Esophagus squamous epithelium (tissue), 5 donors: ENCODE results near the gene CELF2. TPM values are rescaled to one million over a fixed set of nuclear protein-coding genes. Genes with fewer than 3 reads are reported as not detected.

Source experiments
- DNase-seq: peaks from one replicate; lab custom pipeline; 2025; lab: John Stamatoyannopoulos, UW
- H3K27ac ChIP-seq, 4 donors: fragments of 200-600 bp; sonication (generic); one replicate each; pipeline ENCODE4 v1.5.1; 2016 to 2019; ENCODE audit warnings: mild to moderate bottlenecking in 1 of 4
- H3K27me3 ChIP-seq, 4 donors: fragments of 200-600 bp; sonication (generic); 1 replicate in 3 of 4; 2 replicates in 1 of 4; pipeline versions ENCODE4 v1.5.1 to v1.6.0; 2017 to 2021; ENCODE audit warnings: antibody characterized with exemption in 1 of 4
- H3K36me3 ChIP-seq, 3 donors: fragments of 200-600 bp; sonication (generic); one replicate each; pipeline ENCODE4 v1.5.1; 2016 to 2019
- H3K4me1 ChIP-seq, 3 donors: fragments of 200-600 bp; sonication (generic); one replicate each; pipeline ENCODE4 v1.5.1; 2017 to 2019
- H3K4me3 ChIP-seq, 4 donors: fragments of 200-600 bp; sonication (generic); 1 replicate in 3 of 4; 2 replicates in 1 of 4; pipeline ENCODE4 v1.5.1; 2016 to 2019; ENCODE audit warnings: mild to moderate bottlenecking in 2 of 4, moderate library complexity in 1 of 4
- H3K9me3 ChIP-seq, 3 donors: fragments of 200-600 bp; sonication (generic); one replicate each; pipeline ENCODE4 v1.5.1; 2016 to 2019
- CTCF ChIP-seq, 6 experiments: fragments of 450-650 bp in 4 of 6; fragments of 200-600 bp in 2 of 6; sonication (generic) in 2 of 6; IDR thresholded peaks; one replicate each; pipeline ENCODE4 v1.5.1; 2016 to 2019; ENCODE audit warnings: antibody characterized with exemption in 6 of 6, mild to moderate bottlenecking in 4 of 6, moderate library complexity in 4 of 6
- POLR2A ChIP-seq, 4 donors: fragments of 450-650 bp; IDR thresholded peaks; one replicate each; pipeline ENCODE4 v1.6.1; 2017; ENCODE audit warnings: antibody characterized with exemption in 4 of 4, mild to moderate bottlenecking in 4 of 4, moderate library complexity in 3 of 4
- WGBS, 2 donors: methylation state at CpG; one replicate each; pipeline ENCODE4 v1.1.5; 2018; 5-methylcytosine and 5-hydroxymethylcytosine counted together
- intact Hi-C: fragments of 100-400 bp; cut with DNase I; formaldehyde crosslinking; loops from one replicate; pipeline ENCODE4 v1.15.0; 2022
- total RNA-seq, 4 donors: library from RNA; depleted of rRNA; stranded (reverse); fragments of >200 nt; gene quantifications; one replicate each; pipeline ENCODE4 v1.1.0, GENCODE V29; 2016
- donor health status: DM: yes; HTN: yes; CAD: no.

CELF2 gene
- total RNA-seq, 4 donors from 2014 or later: 4.2 to 62.4 (median 13.5) TPM

- WGBS, 2 donors: 66 to 97% methylated on average over 2 to 3 of the region's 3 CpGs
- no peak for DNase-seq
- no peaks in the 10 kb centered on the region for H3K27me3 ChIP-seq
- peaks cover 0 to 21% (median 3%) of the 10 kb centered on the region in 3 donors for H3K4me1 ChIP-seq
- no peaks in the 10 kb centered on the region for H3K9me3 ChIP-seq
- H3K4me3 ChIP-seq: no peak overlapping the region
- intact Hi-C loops: no loop called here
- peaks cover 0 to 10% (median 0%) of the 10 kb centered on the region in 3 donors for H3K36me3 ChIP-seq
- no peak overlapping the region for H3K27ac ChIP-seq
- TF ChIP-seq CTCF (IDR thresholded peaks at IDR 0.05) (no peak), POLR2A (IDR thresholded peaks at IDR 0.05) (no peak)
Measured at GRCh38 chr10:11231285-11231684, 213.6 kb downstream of the CELF2 start.

GRCh38 chr10:11232222-11232961 is 214.7 kb downstream of the CELF2 start:
- H3K4me1 ChIP-seq: peaks cover 0 to 10% (median 0%) of the 10 kb centered on the region in 3 donors
- TF ChIP-seq POLR2A (IDR thresholded peaks at IDR 0.05) (no peak), CTCF (IDR thresholded peaks at IDR 0.05) (no peak)
- H3K27ac ChIP-seq: no peak overlapping the region
- WGBS, 2 donors: 70 to 74% methylated on average over 8 of the region's 8 CpGs
- H3K4me3 ChIP-seq: no peak overlapping the region
- no peak for DNase-seq
- H3K27me3 ChIP-seq: no peaks in the 10 kb centered on the region
- H3K36me3 ChIP-seq: peaks cover 0 to 10% (median 0%) of the 10 kb centered on the region in 3 donors
- no peaks in the 10 kb centered on the region for H3K9me3 ChIP-seq
- intact Hi-C loops: no loop called here

- H3K36me3 ChIP-seq: peaks cover 0 to 10% (median 0%) of the 10 kb centered on the region in 3 donors
- TF ChIP-seq POLR2A (IDR thresholded peaks at IDR 0.05) (no peak), CTCF (IDR thresholded peaks at IDR 0.05) (no peak)
- intact Hi-C loops: no loop called here
- H3K9me3 ChIP-seq: no peaks in the 10 kb centered on the region
- WGBS, 2 donors: 75 to 79% methylated on average over 6 of the region's 6 CpGs
- no peak overlapping the region for H3K4me3 ChIP-seq
- no peaks in the 10 kb centered on the region for H3K27me3 ChIP-seq
- H3K27ac ChIP-seq: no peak overlapping the region
- peaks cover 0 to 12% (median 0%) of the 10 kb centered on the region in 3 donors for H3K4me1 ChIP-seq
- DNase-seq: no peak
Measured at GRCh38 chr10:11234857-11235531, 217.3 kb downstream of the CELF2 start.

- H3K27me3 ChIP-seq: no peaks in the 10 kb centered on the region
- intact Hi-C loops: no loop called here
- peaks cover 0 to 10% (median 0%) of the 10 kb centered on the region in 3 donors for H3K36me3 ChIP-seq
- TF ChIP-seq POLR2A (IDR thresholded peaks at IDR 0.05): no peak
- TF ChIP-seq CTCF (IDR thresholded peaks at IDR 0.05): no peak
- no peak overlapping the region for H3K27ac ChIP-seq
- WGBS, 2 donors: 57 to 63% methylated on average over 4 of the region's 4 CpGs
- no peak for DNase-seq
- peaks cover 0 to 13% (median 0%) of the 10 kb centered on the region in 3 donors for H3K4me1 ChIP-seq
- H3K4me3 ChIP-seq: no peak overlapping the region
- H3K9me3 ChIP-seq: no peaks in the 10 kb centered on the region
Measured at GRCh38 chr10:11235771-11236170, 218.1 kb downstream of the CELF2 start.

GRCh38 chr10:11236234-11236633 is 218.6 kb downstream of the CELF2 start:
- Histone ChIP-seq H3K27ac (no peak overlapping the region), H3K4me3 (no peak overlapping the region), H3K9me3 (no peaks in the 10 kb centered on the region), H3K27me3 (no peaks in the 10 kb centered on the region), H3K4me1 (peaks cover 0 to 18% (median 0%) of the 10 kb centered on the region in 3 donors), H3K36me3 (peaks cover 0 to 10% (median 0%) of the 10 kb centered on the region in 3 donors)
- TF ChIP-seq POLR2A (IDR thresholded peaks at IDR 0.05) (no peak), CTCF (IDR thresholded peaks at IDR 0.05) (no peak)
- intact Hi-C loops: no loop called here
- DNase-seq: no peak
- WGBS, 2 donors: 41 to 43% methylated on average over 2 of the region's 2 CpGs
